LNCaP clone FGC (cell line): ENCODE results near the gene ZDHHC16.

Source experiments
- DNase-seq: peaks from one replicate; pipeline ENCODE4 v3.0.0-alpha.2; 2011; ENCODE audit warnings: low read depth
- H3K4me3 ChIP-seq: 2 replicates; pipeline ENCODE4 v1.5.1; 2011; ENCODE audit warnings: mild to moderate bottlenecking, low read depth, low read length, control low read depth
- TF ChIP-seq, protein P1 (sequence below): IDR thresholded peaks from 2 replicates; pipeline ENCODE4 v1.5.1; 2012; ENCODE audit warnings: mild to moderate bottlenecking; ENCODE audit not compliant: control insufficient read depth, insufficient read depth; ENCODE audit errors: extremely low read depth

The ZDHHC16 gene

DNA sequence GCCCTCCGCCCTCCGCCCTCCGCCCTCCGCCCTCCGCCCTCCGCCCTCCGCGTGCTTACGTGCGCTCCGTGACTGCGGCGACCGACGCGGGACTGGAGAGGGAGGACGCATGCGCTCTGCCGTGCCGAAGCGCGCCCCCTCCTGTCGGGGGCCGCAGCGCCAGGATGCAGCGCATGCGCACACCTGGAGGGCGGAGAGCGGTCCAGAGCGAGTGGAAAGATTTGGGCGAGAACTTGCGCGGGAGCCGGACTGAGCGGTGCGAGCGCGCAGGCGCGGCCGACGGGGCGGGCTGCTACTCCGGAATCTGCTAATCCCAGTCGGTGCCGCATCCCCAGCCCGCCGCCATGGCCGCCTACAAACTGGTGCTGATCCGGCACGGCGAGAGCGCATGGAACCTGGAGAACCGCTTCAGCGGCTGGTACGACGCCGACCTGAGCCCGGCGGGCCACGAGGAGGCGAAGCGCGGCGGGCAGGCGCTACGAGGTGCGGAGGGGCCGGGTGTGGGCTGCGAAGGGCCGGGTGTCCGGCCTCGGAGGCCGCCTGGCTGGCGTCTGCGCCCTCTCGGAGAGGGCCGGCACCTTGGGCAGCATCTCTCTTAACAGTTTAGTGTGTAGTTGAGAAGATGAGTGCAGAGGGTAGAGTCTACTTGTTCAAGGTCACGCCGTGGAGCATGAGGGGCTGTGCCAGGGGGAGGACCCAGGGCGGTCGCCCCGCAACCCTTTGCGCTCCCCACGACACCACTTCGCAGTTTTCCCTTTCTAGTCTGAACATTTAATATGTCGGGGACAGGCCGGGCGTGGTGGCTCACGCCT lies 19.8 kb upstream of the ZDHHC16 start, which contains the start of gene PGAM1:
Gene PGAM1 (plus strand): TSS at position 228 of the 812 bp plus-strand sequence. CDS start 117 bp downstream, at position 345.
- DNase-seq: peak; percentile 89
- TF ChIP-seq, protein P1, sequence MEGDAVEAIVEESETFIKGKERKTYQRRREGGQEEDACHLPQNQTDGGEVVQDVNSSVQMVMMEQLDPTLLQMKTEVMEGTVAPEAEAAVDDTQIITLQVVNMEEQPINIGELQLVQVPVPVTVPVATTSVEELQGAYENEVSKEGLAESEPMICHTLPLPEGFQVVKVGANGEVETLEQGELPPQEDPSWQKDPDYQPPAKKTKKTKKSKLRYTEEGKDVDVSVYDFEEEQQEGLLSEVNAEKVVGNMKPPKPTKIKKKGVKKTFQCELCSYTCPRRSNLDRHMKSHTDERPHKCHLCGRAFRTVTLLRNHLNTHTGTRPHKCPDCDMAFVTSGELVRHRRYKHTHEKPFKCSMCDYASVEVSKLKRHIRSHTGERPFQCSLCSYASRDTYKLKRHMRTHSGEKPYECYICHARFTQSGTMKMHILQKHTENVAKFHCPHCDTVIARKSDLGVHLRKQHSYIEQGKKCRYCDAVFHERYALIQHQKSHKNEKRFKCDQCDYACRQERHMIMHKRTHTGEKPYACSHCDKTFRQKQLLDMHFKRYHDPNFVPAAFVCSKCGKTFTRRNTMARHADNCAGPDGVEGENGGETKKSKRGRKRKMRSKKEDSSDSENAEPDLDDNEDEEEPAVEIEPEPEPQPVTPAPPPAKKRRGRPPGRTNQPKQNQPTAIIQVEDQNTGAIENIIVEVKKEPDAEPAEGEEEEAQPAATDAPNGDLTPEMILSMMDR: peak; percentile 99
- peak within 1 kb of the TSS; percentile 90 for H3K4me3 ChIP-seq

DNA sequence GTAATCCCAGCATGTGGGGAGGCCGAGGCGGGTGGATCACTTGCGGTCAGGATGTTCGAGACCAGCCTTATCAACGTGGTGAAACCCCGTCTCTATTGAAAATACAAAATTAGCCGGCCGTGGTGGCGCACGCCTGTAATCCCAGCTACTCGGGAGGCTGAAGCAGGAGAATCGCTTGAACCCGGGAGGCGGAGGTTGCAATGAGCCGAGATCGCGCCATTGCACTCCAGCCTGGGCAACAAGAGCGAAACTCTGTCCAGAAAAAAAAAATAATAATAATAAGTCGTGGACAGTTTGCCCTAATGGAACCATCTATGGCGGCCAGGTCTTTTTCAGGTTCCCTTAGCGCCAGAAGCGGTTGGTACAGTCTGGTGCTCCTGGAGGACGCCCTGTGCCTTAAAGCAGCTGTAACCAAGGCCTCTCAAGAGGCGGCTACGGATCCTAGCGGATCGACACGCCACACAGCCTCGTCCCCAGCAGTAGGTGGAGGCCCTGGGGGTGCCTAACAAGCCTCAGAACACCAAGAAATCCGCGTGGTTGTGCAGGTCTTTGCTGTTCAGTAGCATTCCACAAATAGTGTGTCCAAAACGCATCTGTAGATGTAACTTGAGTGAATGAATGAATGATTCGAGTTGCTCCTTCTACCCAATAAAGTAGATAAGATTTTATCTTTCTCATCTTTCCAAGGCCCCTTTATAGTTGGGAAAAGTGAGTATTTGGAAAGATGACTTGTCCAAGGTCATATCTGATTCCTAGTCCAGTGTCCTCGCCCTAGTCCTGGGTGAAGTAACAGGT lies 19.0 kb upstream of the ZDHHC16 start:
- TF ChIP-seq, protein P1: no peak
- DNase-seq: no peak
- peak overlapping the region; percentile 90 for H3K4me3 ChIP-seq

DNA sequence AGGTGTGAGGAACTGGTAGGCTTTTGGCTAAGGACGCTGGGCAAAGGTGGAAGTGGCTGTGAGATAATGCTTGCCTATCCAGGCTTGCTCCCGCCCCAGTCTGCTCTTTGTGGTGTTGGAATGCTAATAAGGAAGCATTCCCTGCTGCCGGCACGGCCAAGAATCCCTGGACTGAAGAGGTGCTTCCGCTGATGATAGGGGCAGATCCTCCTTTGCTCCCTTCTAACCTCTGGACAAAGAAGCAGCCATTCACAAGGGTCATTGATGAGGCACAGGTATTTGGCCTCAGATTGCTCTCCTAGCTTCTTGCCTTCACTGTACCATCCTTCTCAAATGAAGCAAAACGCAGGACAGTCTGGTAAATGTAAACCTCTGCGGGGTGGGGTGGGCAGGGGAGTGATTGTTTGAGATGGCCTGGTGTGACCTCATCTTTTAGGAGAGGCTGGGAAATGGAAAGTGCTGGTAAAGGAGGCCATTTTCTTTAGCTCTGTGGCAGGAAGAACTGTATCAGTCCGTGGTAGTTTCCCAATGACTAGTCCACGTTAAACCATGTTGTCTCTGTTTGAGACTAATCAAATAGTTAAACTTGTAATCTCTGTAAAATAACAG lies 18.3 kb upstream of the ZDHHC16 start:
- H3K4me3 ChIP-seq: peak overlapping the region; percentile 90
- TF ChIP-seq, protein P1: no peak
- peak; percentile 71 for DNase-seq

DNA sequence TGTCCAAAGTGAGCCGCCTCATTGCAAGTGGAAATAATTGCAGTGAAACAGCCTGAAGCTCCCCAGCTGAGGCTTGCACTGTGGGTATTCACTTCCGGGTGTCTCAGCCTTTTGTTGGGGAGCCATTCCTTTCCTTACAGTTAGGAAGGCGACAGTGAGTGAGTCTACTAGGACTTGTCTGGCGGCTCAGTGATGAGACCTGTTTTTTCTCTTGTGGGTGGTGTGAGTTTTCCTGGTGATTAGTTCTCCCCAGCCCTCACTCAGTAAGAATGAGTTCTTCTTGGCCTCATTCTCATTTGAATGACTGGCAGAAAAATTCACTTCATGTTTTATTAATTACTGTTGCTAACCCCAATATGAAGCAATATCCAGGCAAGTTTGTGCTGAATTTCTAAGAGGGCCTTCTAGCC lies 17.4 kb upstream of the ZDHHC16 start:
- no peak for DNase-seq
- peak overlapping the region; percentile 90 for H3K4me3 ChIP-seq
- TF ChIP-seq, protein P1: no peak

GRCh38 chr10:97434055-97434454 lies 11.9 kb upstream of the ZDHHC16 start:
- TF ChIP-seq, protein P1: no peak
- no peak for DNase-seq
- no peak overlapping the region for H3K4me3 ChIP-seq

DNA sequence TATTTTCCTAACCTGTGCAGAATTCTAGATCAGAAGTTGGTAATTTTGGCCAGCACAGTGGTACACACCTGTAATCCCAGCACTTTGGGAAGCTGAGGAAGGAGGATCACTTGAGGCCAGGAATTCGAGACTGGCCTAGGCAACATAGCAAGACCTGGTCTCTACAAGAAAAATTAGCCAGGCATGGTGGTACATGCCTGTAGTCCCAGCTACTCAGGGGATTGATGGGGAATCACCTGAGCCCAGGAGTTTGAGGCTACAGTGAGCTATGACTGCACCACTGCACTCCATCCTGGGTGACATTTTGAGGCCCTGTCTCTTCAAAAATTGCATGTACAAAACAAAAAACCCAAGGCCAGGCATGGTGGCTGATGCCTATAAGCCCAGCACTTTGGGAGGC lies 11.4 kb upstream of the ZDHHC16 start:
- no peak overlapping the region for H3K4me3 ChIP-seq
- TF ChIP-seq, protein P1: no peak
- no peak for DNase-seq
